WI38 (cell line): ENCODE results near the gene ENTPD1.

ENCODE experiments used
- H3K4me3 ChIP-seq: 2 replicates; pipeline ENCODE4 v1.5.1; 2011; ENCODE audit warnings: low read depth, mild to moderate bottlenecking, control low read depth, low read length
- TF ChIP-seq, protein P1 (sequence below): IDR thresholded peaks from 2 replicates; pipeline ENCODE4 v1.5.1; 2012; ENCODE audit warnings: low read depth, mild to moderate bottlenecking, control low read depth, low read length

The ENTPD1 gene

DNA sequence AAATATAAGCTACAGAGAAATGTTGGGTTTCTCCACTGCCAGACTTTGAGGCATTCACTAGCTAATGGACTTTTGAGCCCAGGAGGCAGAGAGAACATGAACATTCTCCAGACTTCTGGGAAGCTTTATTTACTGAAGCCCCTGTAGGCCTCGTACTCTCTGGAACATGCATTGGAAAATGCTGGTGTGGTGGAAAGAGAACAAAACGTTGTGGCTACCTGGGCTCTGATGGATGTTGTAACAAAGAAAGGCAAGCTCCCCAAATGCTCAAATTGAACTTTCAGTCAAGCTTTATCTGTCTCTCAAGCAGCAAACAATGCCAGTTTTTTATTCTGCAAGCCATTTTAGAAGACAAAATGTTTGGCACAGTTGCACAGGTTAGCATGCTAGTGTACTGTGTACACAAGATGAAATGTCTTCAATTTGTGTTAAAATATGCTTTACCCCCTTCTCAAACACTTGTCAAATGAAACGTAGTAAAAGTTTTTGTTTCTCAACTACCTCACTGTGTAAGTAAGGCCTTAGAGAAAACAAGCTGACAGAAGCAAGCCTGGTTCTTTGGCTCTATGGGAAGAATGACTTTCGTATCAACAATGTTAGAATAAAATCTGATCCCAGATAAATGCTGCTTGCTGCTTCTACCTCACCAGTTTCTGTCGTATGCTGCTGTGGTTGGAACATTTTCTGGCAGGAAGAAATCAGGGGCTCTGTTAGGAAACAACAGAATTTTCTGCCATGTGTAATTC, 80.8 kb downstream of the ENTPD1 start:
- no peak overlapping the region for H3K4me3 ChIP-seq
- TF ChIP-seq, protein P1, sequence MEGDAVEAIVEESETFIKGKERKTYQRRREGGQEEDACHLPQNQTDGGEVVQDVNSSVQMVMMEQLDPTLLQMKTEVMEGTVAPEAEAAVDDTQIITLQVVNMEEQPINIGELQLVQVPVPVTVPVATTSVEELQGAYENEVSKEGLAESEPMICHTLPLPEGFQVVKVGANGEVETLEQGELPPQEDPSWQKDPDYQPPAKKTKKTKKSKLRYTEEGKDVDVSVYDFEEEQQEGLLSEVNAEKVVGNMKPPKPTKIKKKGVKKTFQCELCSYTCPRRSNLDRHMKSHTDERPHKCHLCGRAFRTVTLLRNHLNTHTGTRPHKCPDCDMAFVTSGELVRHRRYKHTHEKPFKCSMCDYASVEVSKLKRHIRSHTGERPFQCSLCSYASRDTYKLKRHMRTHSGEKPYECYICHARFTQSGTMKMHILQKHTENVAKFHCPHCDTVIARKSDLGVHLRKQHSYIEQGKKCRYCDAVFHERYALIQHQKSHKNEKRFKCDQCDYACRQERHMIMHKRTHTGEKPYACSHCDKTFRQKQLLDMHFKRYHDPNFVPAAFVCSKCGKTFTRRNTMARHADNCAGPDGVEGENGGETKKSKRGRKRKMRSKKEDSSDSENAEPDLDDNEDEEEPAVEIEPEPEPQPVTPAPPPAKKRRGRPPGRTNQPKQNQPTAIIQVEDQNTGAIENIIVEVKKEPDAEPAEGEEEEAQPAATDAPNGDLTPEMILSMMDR: no peak

GRCh38 chr10:95837356-95837776, 81.4 kb downstream of the ENTPD1 start:
- no peak overlapping the region for H3K4me3 ChIP-seq
- TF ChIP-seq, protein P1: no peak

DNA sequence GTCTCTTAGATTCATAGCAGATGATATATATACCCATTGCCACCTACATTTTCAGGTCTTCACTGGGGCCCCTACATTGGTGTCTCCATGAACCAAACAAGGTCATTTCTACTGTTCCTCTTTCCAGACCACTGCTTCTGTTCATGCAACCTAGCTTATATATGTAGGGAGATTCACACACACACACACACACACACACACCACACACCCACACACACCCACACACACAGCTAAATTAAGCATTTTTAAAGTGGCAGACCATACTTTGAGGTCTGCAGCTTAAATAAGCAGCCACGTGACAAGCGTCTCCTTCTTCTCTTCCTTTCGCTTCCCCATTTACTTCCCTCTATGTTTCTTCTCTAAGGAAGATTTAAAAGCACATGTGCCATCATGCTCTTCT, 81.8 kb downstream of the ENTPD1 start:
- H3K4me3 ChIP-seq: no peak overlapping the region
- TF ChIP-seq, protein P1: no peak

DNA sequence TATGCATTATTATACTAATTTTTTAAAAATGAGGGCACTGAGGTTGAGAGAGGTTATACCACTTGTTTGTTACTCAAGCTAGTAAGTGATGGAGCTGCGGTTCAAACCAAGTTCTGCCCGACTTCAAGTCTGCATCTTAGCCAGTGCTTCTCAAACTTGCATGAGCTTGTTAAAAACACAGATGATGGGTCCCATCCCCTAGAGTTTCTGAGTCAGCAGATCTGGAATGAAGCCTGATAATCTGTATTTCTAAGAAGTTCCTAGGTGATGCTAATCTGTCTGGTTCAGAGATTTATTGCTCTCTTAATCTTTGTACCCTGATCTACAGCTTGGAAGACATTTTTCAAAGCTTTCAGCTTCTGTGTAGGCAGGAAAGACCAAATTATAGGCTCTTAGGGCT, 84.2 kb downstream of the ENTPD1 start:
- no peak overlapping the region for H3K4me3 ChIP-seq
- TF ChIP-seq, protein P1: no peak

DNA sequence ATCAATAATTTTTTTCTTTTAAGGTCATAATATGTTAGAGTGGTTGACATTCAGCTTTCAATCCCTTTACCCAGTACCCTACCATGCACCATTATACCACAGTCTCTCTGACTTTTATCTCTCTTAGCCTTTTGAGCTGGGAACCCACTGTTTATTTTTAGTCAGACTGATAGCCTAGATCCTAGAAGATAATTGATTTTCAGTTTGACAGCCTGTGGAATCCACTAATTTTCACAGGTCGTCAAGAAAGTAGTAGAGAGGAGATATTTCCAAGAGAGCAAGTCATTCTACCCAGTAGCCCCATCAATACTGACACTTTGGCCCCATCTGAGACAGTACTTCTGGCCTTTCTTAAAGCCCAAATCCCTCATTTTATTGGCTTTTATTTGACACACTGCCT, 84.7 kb downstream of the ENTPD1 start:
- TF ChIP-seq, protein P1: no peak

DNA sequence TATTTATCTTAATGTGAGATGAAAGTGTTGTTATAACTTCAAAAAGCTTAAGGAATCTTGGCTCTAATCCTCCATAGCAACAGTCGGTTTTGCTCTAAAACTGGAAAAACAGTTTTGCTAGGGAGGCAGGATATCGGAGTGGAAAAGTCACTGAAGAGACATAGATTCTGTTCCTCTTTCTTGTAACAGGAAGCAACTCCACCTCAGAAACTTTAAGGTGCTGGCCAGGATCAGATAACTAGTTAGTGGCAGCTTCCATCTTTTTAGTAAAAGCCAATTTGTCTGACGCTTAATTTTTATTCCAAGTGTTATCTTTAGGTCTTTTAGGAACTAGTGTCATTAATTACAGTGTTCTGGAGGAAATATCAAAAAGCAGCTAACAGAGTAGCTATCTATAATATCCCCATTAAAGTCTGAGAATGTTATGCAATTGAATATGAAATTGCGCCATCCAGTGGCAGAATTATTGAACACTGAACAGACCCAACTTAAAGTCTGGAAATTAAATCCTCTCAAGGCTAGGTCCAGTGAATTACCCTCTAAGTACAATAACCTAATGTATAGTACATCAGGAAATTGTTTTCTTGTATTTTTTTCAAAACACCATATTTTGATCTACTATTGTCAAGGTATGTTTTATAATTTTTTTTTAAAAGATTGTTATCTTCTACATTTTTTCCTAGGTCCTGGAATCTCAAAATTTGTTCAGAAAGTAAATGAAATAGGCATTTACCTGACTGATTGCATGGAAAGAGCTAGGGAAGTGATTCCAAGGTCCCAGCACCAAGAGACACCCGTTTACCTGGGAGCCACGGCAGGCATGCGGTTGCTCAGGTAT, 85.9 kb downstream of the ENTPD1 start:
- TF ChIP-seq, protein P1: peak; percentile 24; the same call in 1 of the 2 replicates
- H3K4me3 ChIP-seq: no peak overlapping the region

More for the DNA sequence above, 84.7 kb downstream of the ENTPD1 start:
- no peak overlapping the region for H3K4me3 ChIP-seq

DNA sequence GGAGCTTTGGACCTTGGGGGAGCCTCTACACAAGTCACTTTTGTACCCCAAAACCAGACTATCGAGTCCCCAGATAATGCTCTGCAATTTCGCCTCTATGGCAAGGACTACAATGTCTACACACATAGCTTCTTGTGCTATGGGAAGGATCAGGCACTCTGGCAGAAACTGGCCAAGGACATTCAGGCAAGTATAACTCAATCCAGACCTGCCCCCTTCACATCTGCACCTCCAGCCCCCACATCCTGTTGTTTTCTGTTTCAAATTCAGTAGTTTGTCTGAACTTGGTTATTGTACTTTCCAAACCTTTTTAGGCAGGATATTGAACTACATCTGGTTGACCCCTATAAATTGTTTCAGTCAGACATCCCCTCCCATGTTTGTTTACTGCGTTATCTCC, 89.4 kb downstream of the ENTPD1 start:
- TF ChIP-seq, protein P1: no peak
- no peak overlapping the region for H3K4me3 ChIP-seq
